Thyroid gland (tissue), 4 donors: ENCODE data around the gene RAI1.

Experiments
- CTCF ChIP-seq, 6 experiments: fragments of 200-600 bp in 3 of 6; fragments of 450-650 bp in 3 of 6; sonication (generic) in 3 of 6; IDR thresholded peaks; one replicate each; pipeline ENCODE4 v1.5.1; 2016 to 2019; ENCODE audit warnings: antibody characterized with exemption in 6 of 6, mild to moderate bottlenecking in 2 of 6, inconsistent platforms in 1 of 6, moderate library complexity in 1 of 6
- POLR2A ChIP-seq, 2 donors: fragments of 450-650 bp; IDR thresholded peaks; one replicate each; pipeline ENCODE4 v1.6.1; 2017; ENCODE audit warnings: antibody characterized with exemption in 2 of 2, mild to moderate bottlenecking in 2 of 2, moderate library complexity in 1 of 2

- no peak for TF ChIP-seq CTCF (IDR thresholded peaks at IDR 0.05)
- no peak for TF ChIP-seq POLR2A (IDR thresholded peaks at IDR 0.05)
Measured at GRCh38 chr17:17713839-17714238, 32.6 kb downstream of the RAI1 start.
